ENCODE data around the gene LRWD1.

Gene LRWD1

GRCh38 chr7:102432442-102433218, 32.2 kb upstream of the LRWD1 start:
- H3K4me3 Mint-ChIP-seq = peak overlapping the region; percentile 78
- peak; percentile 75 for ATAC-seq
- peak overlapping the region; percentile 100 for H3K27ac Mint-ChIP-seq
- H3K9me3 Mint-ChIP-seq = no peaks in the 10 kb centered on the region
- peaks cover 39% of the 10 kb centered on the region for H3K36me3 Mint-ChIP-seq
- peaks cover 67% of the 10 kb centered on the region for H3K4me1 Mint-ChIP-seq
- H3K27me3 Mint-ChIP-seq = no peaks in the 10 kb centered on the region

- H3K27me3 Mint-ChIP-seq = no peaks in the 10 kb centered on the region
- peak within 1 kb of the TSS; percentile 97 for H3K4me3 Mint-ChIP-seq
- peak within 1 kb of the TSS; percentile 100 for H3K27ac Mint-ChIP-seq
- ATAC-seq = peak; percentile 88
- peaks cover 62% of the 10 kb centered on the region for H3K4me1 Mint-ChIP-seq
- H3K36me3 Mint-ChIP-seq = peaks cover 39% of the 10 kb centered on the region
- no peaks in the 10 kb centered on the region for H3K9me3 Mint-ChIP-seq
These were observed 31.4 kb upstream of the LRWD1 start, which contains the start of gene ORAI2 for GRCh38 chr7:102433219-102434038. Gene ORAI2, plus strand, starts transcription at chr7:102433575. Its CDS starts 5,382 bp downstream, at chr7:102438957.

GRCh38 chr7:102434039-102434486, 30.7 kb upstream of the LRWD1 start:
- no peaks in the 10 kb centered on the region for H3K9me3 Mint-ChIP-seq
- peak; percentile 41 for ATAC-seq
- H3K27me3 Mint-ChIP-seq = no peaks in the 10 kb centered on the region
- peak overlapping the region; percentile 97 for H3K4me3 Mint-ChIP-seq
- peak overlapping the region; percentile 100 for H3K27ac Mint-ChIP-seq
- peaks cover 63% of the 10 kb centered on the region for H3K4me1 Mint-ChIP-seq
- H3K36me3 Mint-ChIP-seq = peaks cover 45% of the 10 kb centered on the region

- Mint-ChIP-seq H3K27ac (peak overlapping the region; percentile 100), H3K4me1 (peaks cover 52% of the 10 kb centered on the region), H3K4me3 (peak overlapping the region; percentile 97), H3K9me3 (no peaks in the 10 kb centered on the region), H3K36me3 (peaks cover 42% of the 10 kb centered on the region), H3K27me3 (no peaks in the 10 kb centered on the region)
- no peak for ATAC-seq
These were observed 28.7 kb upstream of the LRWD1 start for GRCh38 chr7:102436118-102436517.

GRCh38 chr7:102439963-102440795, 24.6 kb upstream of the LRWD1 start:
- ATAC-seq = no peak
- H3K36me3 Mint-ChIP-seq = peaks cover 61% of the 10 kb centered on the region
- H3K4me1 Mint-ChIP-seq = peaks cover 62% of the 10 kb centered on the region
- no peaks in the 10 kb centered on the region for H3K9me3 Mint-ChIP-seq
- H3K4me3 Mint-ChIP-seq = no peak overlapping the region
- H3K27ac Mint-ChIP-seq = peak overlapping the region; percentile 90
- H3K27me3 Mint-ChIP-seq = no peaks in the 10 kb centered on the region

- peaks cover 66% of the 10 kb centered on the region for H3K36me3 Mint-ChIP-seq
- no peaks in the 10 kb centered on the region for H3K27me3 Mint-ChIP-seq
- H3K4me1 Mint-ChIP-seq = peaks cover 70% of the 10 kb centered on the region
- peak overlapping the region; percentile 75 for H3K4me3 Mint-ChIP-seq
- peak overlapping the region; percentile 93 for H3K27ac Mint-ChIP-seq
- ATAC-seq = peak; percentile 85
- no peaks in the 10 kb centered on the region for H3K9me3 Mint-ChIP-seq
These were observed 19.7 kb upstream of the LRWD1 start for GRCh38 chr7:102444961-102445673.

- Mint-ChIP-seq H3K27me3 (no peaks in the 10 kb centered on the region), H3K9me3 (no peaks in the 10 kb centered on the region), H3K36me3 (peaks cover 71% of the 10 kb centered on the region), H3K27ac (peak overlapping the region; percentile 93), H3K4me3 (peak overlapping the region; percentile 64), H3K4me1 (peaks cover 73% of the 10 kb centered on the region)
- ATAC-seq = no peak
These were observed 19.1 kb upstream of the LRWD1 start for GRCh38 chr7:102445674-102446071.

GRCh38 chr7:102446387-102447156, 18.2 kb upstream of the LRWD1 start:
- H3K27me3 Mint-ChIP-seq = no peaks in the 10 kb centered on the region
- no peak for ATAC-seq
- H3K9me3 Mint-ChIP-seq = no peaks in the 10 kb centered on the region
- H3K36me3 Mint-ChIP-seq = peaks cover 69% of the 10 kb centered on the region
- H3K4me1 Mint-ChIP-seq = peaks cover 67% of the 10 kb centered on the region
- H3K27ac Mint-ChIP-seq = peak overlapping the region; percentile 93
- peak overlapping the region; percentile 64 for H3K4me3 Mint-ChIP-seq

GRCh38 chr7:102447311-102447710, 17.5 kb upstream of the LRWD1 start:
- Mint-ChIP-seq H3K36me3 (peaks cover 61% of the 10 kb centered on the region), H3K27me3 (no peaks in the 10 kb centered on the region), H3K4me1 (peaks cover 59% of the 10 kb centered on the region), H3K27ac (peak overlapping the region; percentile 93), H3K9me3 (no peaks in the 10 kb centered on the region), H3K4me3 (no peak overlapping the region)
- no peak for ATAC-seq

GRCh38 chr7:102449136-102449535, 15.6 kb upstream of the LRWD1 start:
- Mint-ChIP-seq H3K4me1 (peaks cover 44% of the 10 kb centered on the region), H3K4me3 (no peak overlapping the region), H3K36me3 (peaks cover 46% of the 10 kb centered on the region), H3K27me3 (no peaks in the 10 kb centered on the region), H3K9me3 (no peaks in the 10 kb centered on the region), H3K27ac (peak overlapping the region; percentile 54)
- ATAC-seq = no peak

- Mint-ChIP-seq H3K4me3 (no peak overlapping the region), H3K4me1 (peaks cover 43% of the 10 kb centered on the region), H3K9me3 (no peaks in the 10 kb centered on the region), H3K36me3 (peaks cover 46% of the 10 kb centered on the region), H3K27ac (peak overlapping the region; percentile 66), H3K27me3 (no peaks in the 10 kb centered on the region)
- peak; percentile 86 for ATAC-seq
These were observed 14.5 kb upstream of the LRWD1 start for GRCh38 chr7:102450242-102450641.

GRCh38 chr7:102451371-102452054, 13.3 kb upstream of the LRWD1 start:
- ATAC-seq = no peak
- peaks cover 35% of the 10 kb centered on the region for H3K36me3 Mint-ChIP-seq
- H3K27me3 Mint-ChIP-seq = no peaks in the 10 kb centered on the region
- H3K9me3 Mint-ChIP-seq = no peaks in the 10 kb centered on the region
- no peak overlapping the region for H3K27ac Mint-ChIP-seq
- H3K4me1 Mint-ChIP-seq = peaks cover 38% of the 10 kb centered on the region
- no peak overlapping the region for H3K4me3 Mint-ChIP-seq

GRCh38 chr7:102452451-102452850, 12.3 kb upstream of the LRWD1 start:
- peaks cover 30% of the 10 kb centered on the region for H3K36me3 Mint-ChIP-seq
- H3K27ac Mint-ChIP-seq = no peak overlapping the region
- ATAC-seq = no peak

More at GRCh38 chr7:102452451-102452850, 12.3 kb upstream of the LRWD1 start:
- no peak overlapping the region for H3K4me3 Mint-ChIP-seq
- no peaks in the 10 kb centered on the region for H3K9me3 Mint-ChIP-seq
- H3K27me3 Mint-ChIP-seq = no peaks in the 10 kb centered on the region
- H3K4me1 Mint-ChIP-seq = peaks cover 28% of the 10 kb centered on the region

Measured in stimulated activated memory B cell treated with anti-CD40 and anti-IgM and Interleukin-4, amounts not matched to agents 10 μg/mL and 1 μg/mL and 100 μg/mL, for 72 hours (primary cell).